22Rv1 (cell line): ENCODE data around the gene TNS1.

Source experiments
- ZFX ChIP-seq: fragments of 450-650 bp; IDR thresholded peaks from 2 replicates; pipeline ENCODE4 v1.6.1; 2017; ENCODE audit warnings: antibody characterized with exemption, borderline replicate concordance
- TF ChIP-seq, protein P1 (sequence below): fragments of 450-650 bp; IDR thresholded peaks from 2 replicates; pipeline ENCODE4 v1.5.1; 2017; ENCODE audit warnings: mild to moderate bottlenecking

- TF ChIP-seq, protein P1, sequence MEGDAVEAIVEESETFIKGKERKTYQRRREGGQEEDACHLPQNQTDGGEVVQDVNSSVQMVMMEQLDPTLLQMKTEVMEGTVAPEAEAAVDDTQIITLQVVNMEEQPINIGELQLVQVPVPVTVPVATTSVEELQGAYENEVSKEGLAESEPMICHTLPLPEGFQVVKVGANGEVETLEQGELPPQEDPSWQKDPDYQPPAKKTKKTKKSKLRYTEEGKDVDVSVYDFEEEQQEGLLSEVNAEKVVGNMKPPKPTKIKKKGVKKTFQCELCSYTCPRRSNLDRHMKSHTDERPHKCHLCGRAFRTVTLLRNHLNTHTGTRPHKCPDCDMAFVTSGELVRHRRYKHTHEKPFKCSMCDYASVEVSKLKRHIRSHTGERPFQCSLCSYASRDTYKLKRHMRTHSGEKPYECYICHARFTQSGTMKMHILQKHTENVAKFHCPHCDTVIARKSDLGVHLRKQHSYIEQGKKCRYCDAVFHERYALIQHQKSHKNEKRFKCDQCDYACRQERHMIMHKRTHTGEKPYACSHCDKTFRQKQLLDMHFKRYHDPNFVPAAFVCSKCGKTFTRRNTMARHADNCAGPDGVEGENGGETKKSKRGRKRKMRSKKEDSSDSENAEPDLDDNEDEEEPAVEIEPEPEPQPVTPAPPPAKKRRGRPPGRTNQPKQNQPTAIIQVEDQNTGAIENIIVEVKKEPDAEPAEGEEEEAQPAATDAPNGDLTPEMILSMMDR, result no peak
- no peak for TF ChIP-seq ZFX
These were observed 171.5 kb downstream of the TNS1 start for GRCh38 chr2:217831306-217831705.
